NT2/D1 (cell line): Measurements from ENCODE around the gene TUBGCP2.

Source experiments
- DNase-seq: peaks from one replicate; pipeline ENCODE4 v3.0.0-alpha.2; 2011; ENCODE audit warnings: low read depth, low spot score
- H3K27me3 ChIP-seq: 2 replicates; pipeline ENCODE4 v1.6.0; 2011; ENCODE audit warnings: mild to moderate bottlenecking; ENCODE audit not compliant: insufficient read length, insufficient read depth
- H3K36me3 ChIP-seq: 2 replicates; pipeline ENCODE4 v1.6.1; 2011; ENCODE audit warnings: mild to moderate bottlenecking, low read length, mixed read lengths; ENCODE audit not compliant: insufficient read depth, insufficient read length
- H3K4me1 ChIP-seq: 2 replicates; pipeline ENCODE4 v1.5.1; 2011; ENCODE audit not compliant: insufficient read depth, insufficient read length
- H3K4me3 ChIP-seq: 2 replicates; pipeline ENCODE4 v1.5.1; 2011; ENCODE audit warnings: low read depth; ENCODE audit not compliant: insufficient read length
- H3K9ac ChIP-seq: 2 replicates; pipeline ENCODE4 v1.6.0; 2011; ENCODE audit warnings: low read depth; ENCODE audit not compliant: insufficient read length
- H3K9me3 ChIP-seq: 2 replicates; pipeline ENCODE4 v1.5.1; 2011; ENCODE audit warnings: mild to moderate bottlenecking, low read length; ENCODE audit not compliant: insufficient read depth
- SUZ12 ChIP-seq: IDR thresholded peaks from 2 replicates; pipeline ENCODE4 v1.6.1; 2011; ENCODE audit not compliant: insufficient read length, insufficient read depth; ENCODE audit errors: extremely low read depth
- YY1 ChIP-seq: IDR thresholded peaks from 2 replicates; pipeline ENCODE4 v1.6.1; 2011; ENCODE audit not compliant: insufficient read length, insufficient read depth
- ZNF274 ChIP-seq: IDR thresholded peaks from 2 replicates; pipeline ENCODE4 v1.6.1; 2011; ENCODE audit warnings: mild to moderate bottlenecking, low read depth, low read length

TUBGCP2 gene

GRCh38 chr10:133311570-133311969, 2.9 kb upstream of the TUBGCP2 start:
- Histone ChIP-seq H3K4me3 (no peak overlapping the region), H3K9me3 (no peaks in the 10 kb centered on the region; the same call in 1 of the 2 replicates), H3K27me3 (no peaks in the 10 kb centered on the region), H3K36me3 (peaks cover 42% of the 10 kb centered on the region), H3K4me1 (peaks cover 10% of the 10 kb centered on the region), H3K9ac (no peak overlapping the region)
- no peak for DNase-seq
- TF ChIP-seq SUZ12 (no peak), ZNF274 (no peak), YY1 (no peak)

GRCh38 chr10:133310789-133311188, 2.1 kb upstream of the TUBGCP2 start:
- H3K4me1 ChIP-seq = peaks cover 10% of the 10 kb centered on the region
- H3K4me3 ChIP-seq = no peak overlapping the region
- no peaks in the 10 kb centered on the region for H3K27me3 ChIP-seq
- no peaks in the 10 kb centered on the region for H3K9me3 ChIP-seq
- peaks cover 45% of the 10 kb centered on the region for H3K36me3 ChIP-seq
- no peak for TF ChIP-seq SUZ12
- TF ChIP-seq YY1 = no peak
- no peak for TF ChIP-seq ZNF274
- no peak for DNase-seq
- no peak overlapping the region for H3K9ac ChIP-seq

- DNase-seq = no peak
- H3K4me1 ChIP-seq = peaks cover 10% of the 10 kb centered on the region
- TF ChIP-seq YY1 = no peak
- TF ChIP-seq ZNF274 = no peak
- no peak for TF ChIP-seq SUZ12
- no peak overlapping the region for H3K9ac ChIP-seq
- peaks cover 48% of the 10 kb centered on the region for H3K36me3 ChIP-seq
- no peaks in the 10 kb centered on the region for H3K27me3 ChIP-seq
- no peaks in the 10 kb centered on the region for H3K9me3 ChIP-seq
- no peak overlapping the region for H3K4me3 ChIP-seq
These were observed 1.7 kb upstream of the TUBGCP2 start for GRCh38 chr10:133310399-133310755.

GRCh38 chr10:133309720-133310398, 1.2 kb upstream of the TUBGCP2 start:
- TF ChIP-seq ZNF274 (no peak), SUZ12 (no peak), YY1 (no peak)
- Histone ChIP-seq H3K4me3 (no peak overlapping the region), H3K9ac (peak overlapping the region; percentile 50), H3K27me3 (no peaks in the 10 kb centered on the region), H3K4me1 (peaks cover 10% of the 10 kb centered on the region), H3K9me3 (no peaks in the 10 kb centered on the region), H3K36me3 (peaks cover 48% of the 10 kb centered on the region)
- DNase-seq = no peak

GRCh38 chr10:133309100-133309719, 538 bp upstream of the TUBGCP2 start:
- Histone ChIP-seq H3K27me3 (no peaks in the 10 kb centered on the region), H3K9ac (peak overlapping the region; percentile 93), H3K4me1 (peaks cover 10% of the 10 kb centered on the region), H3K36me3 (peaks cover 48% of the 10 kb centered on the region), H3K4me3 (peak overlapping the region; percentile 79), H3K9me3 (no peaks in the 10 kb centered on the region)
- TF ChIP-seq YY1 (no peak), ZNF274 (no peak), SUZ12 (no peak)
- peak; percentile 74 for DNase-seq

- TF ChIP-seq YY1 (no peak), SUZ12 (no peak), ZNF274 (no peak)
- no peaks in the 10 kb centered on the region for H3K27me3 ChIP-seq
These were observed 774 bp downstream of the TUBGCP2 start for GRCh38 chr10:133307776-133308420.

GRCh38 chr10:133306941-133307379, 1.7 kb downstream of the TUBGCP2 start:
- H3K9ac ChIP-seq = no peak overlapping the region
- peaks cover 6% of the 10 kb centered on the region for H3K4me1 ChIP-seq
- H3K27me3 ChIP-seq = no peaks in the 10 kb centered on the region
- no peak for TF ChIP-seq SUZ12
- no peak for TF ChIP-seq YY1
- TF ChIP-seq ZNF274 = no peak
- H3K4me3 ChIP-seq = no peak overlapping the region
- peaks cover 52% of the 10 kb centered on the region for H3K36me3 ChIP-seq
- no peaks in the 10 kb centered on the region for H3K9me3 ChIP-seq
- DNase-seq = no peak

More at GRCh38 chr10:133307776-133308420, 774 bp downstream of the TUBGCP2 start:
- H3K4me3 ChIP-seq = peak overlapping the region; percentile 79
- H3K9ac ChIP-seq = peak overlapping the region; percentile 73
- H3K9me3 ChIP-seq = no peaks in the 10 kb centered on the region
- H3K4me1 ChIP-seq = peaks cover 10% of the 10 kb centered on the region
- no peak for DNase-seq
- H3K36me3 ChIP-seq = peaks cover 52% of the 10 kb centered on the region
